Right lobe of liver (tissue), 6 donors: ENCODE data around the gene ATG7. TPM values are rescaled to one million over a fixed set of nuclear protein-coding genes. Genes with fewer than 3 reads are reported as not detected.

Experiments used
- ATAC-seq, 4 donors: fragments of 200-7000 bp; cut with Tn5 transposase; one replicate each; pipeline ENCODE4 v1.9.1; 2020; ENCODE audit warnings: mild to moderate bottlenecking in 4 of 4, moderate library complexity in 4 of 4
- DNase-seq, 3 donors: peaks; one replicate each; pipeline ENCODE4 v3.0.0-alpha.2; 2020
- H3K27ac ChIP-seq, 3 donors: fragments of 200-600 bp; one replicate each; pipeline ENCODE4 v1.8.0; 2022
- H3K27me3 ChIP-seq, 2 donors: fragments of 200-600 bp; one replicate each; pipeline ENCODE4 v1.8.0; 2022
- H3K36me3 ChIP-seq, 4 donors: fragments of 200-600 bp; sonication (generic) in 1 of 4; one replicate each; pipeline versions ENCODE4 v1.5.1 to v1.8.0; 2017 to 2022; ENCODE audit warnings: control low read depth in 1 of 4
- H3K4me1 ChIP-seq, 4 donors: fragments of 200-600 bp; sonication (generic) in 1 of 4; one replicate each; pipeline versions ENCODE4 v1.5.1 to v1.8.0; 2017 to 2022; ENCODE audit warnings: control low read depth in 1 of 4
- H3K4me3 ChIP-seq, 3 donors: fragments of 200-600 bp; one replicate each; pipeline ENCODE4 v1.8.0; 2022
- H3K9me3 ChIP-seq, 4 donors: fragments of 200-600 bp; sonication (generic) in 1 of 4; one replicate each; pipeline versions ENCODE4 v1.5.1 to v1.8.0; 2017 to 2022; ENCODE audit warnings: control low read depth in 1 of 4
- CTCF ChIP-seq, 4 donors: fragments of 200-600 bp in 3 of 4; fragments of 450-650 bp in 1 of 4; IDR thresholded peaks; one replicate each; pipeline versions ENCODE4 v1.5.1 to v1.8.0; 2016 to 2022; ENCODE audit warnings: antibody characterized with exemption in 4 of 4, mild to moderate bottlenecking in 2 of 4
- POLR2A ChIP-seq: fragments of 450-650 bp; IDR thresholded peaks from one replicate; pipeline ENCODE4 v1.6.1; 2017; ENCODE audit warnings: antibody characterized with exemption, mild to moderate bottlenecking
- WGBS: methylation state at CpG from one replicate; pipeline ENCODE4 v1.1.6; 2018; ENCODE audit warnings: low coverage, low lambda C conversion rate; ENCODE audit not compliant: insufficient coverage; ENCODE audit errors: missing lambda C conversion rate; 5-methylcytosine and 5-hydroxymethylcytosine counted together
- intact Hi-C, 2 donors: fragments of 100-400 bp; cut with DNase I; formaldehyde crosslinking; loops; one replicate each; pipeline versions ENCODE4 v1.11.2 to v1.14.1; 2022
- total RNA-seq, 6 experiments: library from RNA; depleted of rRNA in 2 of 6; stranded (reverse); fragments of >200 nt in 2 of 6; fragmentation: NEBNext Ultra II Directional in 3 of 6; extraction: Animal tissue kit (Norgen Biotek cat#: 25700) in 3 of 6; gene quantifications; one replicate each; pipeline versions ENCODE4 v1.1.0 to v1.2.4, GENCODE V29; 2016 to 2023
- donor health status: DM: no; HTN: yes; CAD: no.
- donor health status: DM: no; HTN: no; CAD: no.
- donor health status: DM: no; HTN: no; CAD: no.
- donor health status: DM: no; HTN: yes; CAD: no.
- donor health status: DM: no; HTN: yes; CAD: no.

The ATG7 gene
- total RNA-seq, 6 experiments from 2014 or later, result 13.6 to 21.1 (median 15.8) TPM

- 81% methylated on average over 2 of the region's 2 CpGs for WGBS
Observed at GRCh38 chr3:11246663-11246970, 25.6 kb upstream of the ATG7 start.

DNA sequence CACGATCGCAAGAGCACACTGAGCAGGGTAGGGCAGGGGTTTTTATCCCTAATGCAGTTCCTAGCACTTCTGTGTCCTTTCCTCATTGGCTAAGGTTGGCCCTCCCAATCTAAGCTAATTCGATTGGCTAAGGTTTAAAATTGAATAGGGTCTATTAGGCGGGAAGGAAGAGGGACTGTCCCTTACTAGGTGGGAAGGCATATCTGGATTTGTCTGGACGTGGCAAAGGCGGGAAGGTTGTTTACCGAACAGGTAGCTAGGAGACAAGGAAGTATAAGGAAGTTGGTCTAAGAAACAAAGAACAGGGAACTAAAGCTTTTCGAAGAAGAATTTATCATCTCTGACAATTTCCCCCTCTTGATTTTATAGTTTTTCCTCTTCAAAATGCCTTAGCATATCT, 24.8 kb upstream of the ATG7 start:
- H3K9me3 ChIP-seq, result no peaks in the 10 kb centered on the region
- intact Hi-C loops, result no loop called here
- no peak overlapping the region for H3K27ac ChIP-seq
- TF ChIP-seq POLR2A (no peak), CTCF (IDR thresholded peaks at IDR 0.05) (no peak)
- no peak for DNase-seq
- WGBS, result 52% methylated on average over 5 of the region's 8 CpGs
- no peak overlapping the region for H3K4me3 ChIP-seq
- no peak for ATAC-seq
- H3K27me3 ChIP-seq, result no peaks in the 10 kb centered on the region
- H3K4me1 ChIP-seq, result no peaks in the 10 kb centered on the region
- H3K36me3 ChIP-seq, result no peaks in the 10 kb centered on the region

More at GRCh38 chr3:11246663-11246970, 25.6 kb upstream of the ATG7 start:
- Histone ChIP-seq H3K4me3 (no peak overlapping the region), H3K36me3 (no peaks in the 10 kb centered on the region), H3K4me1 (no peaks in the 10 kb centered on the region), H3K9me3 (no peaks in the 10 kb centered on the region), H3K27ac (no peak overlapping the region), H3K27me3 (no peaks in the 10 kb centered on the region)
- no peak for TF ChIP-seq CTCF (IDR thresholded peaks at IDR 0.05)
- TF ChIP-seq POLR2A, result no peak
- ATAC-seq (no peak), DNase-seq (no peak)
- intact Hi-C loops, result no loop called here

DNA sequence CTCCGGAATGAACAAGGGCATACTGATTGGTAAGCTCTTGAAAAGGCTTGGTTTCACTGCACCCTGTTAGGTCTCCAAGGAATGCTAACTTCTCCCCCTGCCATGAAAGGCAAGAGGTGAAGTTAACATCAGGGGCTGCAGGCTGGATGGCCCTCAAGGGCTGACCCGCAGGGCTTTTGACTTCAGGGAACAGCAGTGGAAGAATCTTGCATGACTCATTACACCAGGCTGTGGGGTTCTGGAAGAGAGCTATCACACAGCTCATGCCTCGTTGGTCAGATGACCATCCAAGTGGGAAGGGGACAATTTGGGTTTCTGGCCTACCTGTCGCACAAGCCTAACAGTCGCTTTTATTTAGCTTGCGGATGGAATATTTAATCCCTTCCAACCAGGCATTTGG, 23.6 kb upstream of the ATG7 start:
- no peaks in the 10 kb centered on the region for H3K36me3 ChIP-seq

GRCh38 chr3:11250902-11251806, 21.0 kb upstream of the ATG7 start:
- intact Hi-C loops, result no loop called here
- Histone ChIP-seq H3K4me1 (no peaks in the 10 kb centered on the region), H3K27me3 (no peaks in the 10 kb centered on the region), H3K9me3 (no peaks in the 10 kb centered on the region), H3K27ac (no peak overlapping the region), H3K36me3 (no peaks in the 10 kb centered on the region), H3K4me3 (no peak overlapping the region)
- TF ChIP-seq CTCF (IDR thresholded peaks at IDR 0.05) (no peak), POLR2A (no peak)
- 46% methylated on average over 10 of the region's 10 CpGs for WGBS
- ATAC-seq, result no peak
- DNase-seq, result no peak

More for the DNA sequence above, 23.6 kb upstream of the ATG7 start:
- no peaks in the 10 kb centered on the region for H3K9me3 ChIP-seq
- H3K4me3 ChIP-seq, result no peak overlapping the region
- H3K27ac ChIP-seq, result no peak overlapping the region
- no peaks in the 10 kb centered on the region for H3K4me1 ChIP-seq
- TF ChIP-seq POLR2A (no peak), CTCF (IDR thresholded peaks at IDR 0.05) (no peak)
- 88% methylated on average over 1 of the region's 6 CpGs for WGBS
- H3K27me3 ChIP-seq, result no peaks in the 10 kb centered on the region
- intact Hi-C loops, result no loop called here
- ATAC-seq (no peak), DNase-seq (no peak)
